ENCODE results near the gene MIEF1. TPM values are rescaled to one million over a fixed set of nuclear protein-coding genes. Genes with fewer than 3 reads are reported as not detected.

Gene MIEF1
- total RNA-seq, 4 donors from 2014 or later = 17.8 to 28.3 (median 21.4) TPM

DNA sequence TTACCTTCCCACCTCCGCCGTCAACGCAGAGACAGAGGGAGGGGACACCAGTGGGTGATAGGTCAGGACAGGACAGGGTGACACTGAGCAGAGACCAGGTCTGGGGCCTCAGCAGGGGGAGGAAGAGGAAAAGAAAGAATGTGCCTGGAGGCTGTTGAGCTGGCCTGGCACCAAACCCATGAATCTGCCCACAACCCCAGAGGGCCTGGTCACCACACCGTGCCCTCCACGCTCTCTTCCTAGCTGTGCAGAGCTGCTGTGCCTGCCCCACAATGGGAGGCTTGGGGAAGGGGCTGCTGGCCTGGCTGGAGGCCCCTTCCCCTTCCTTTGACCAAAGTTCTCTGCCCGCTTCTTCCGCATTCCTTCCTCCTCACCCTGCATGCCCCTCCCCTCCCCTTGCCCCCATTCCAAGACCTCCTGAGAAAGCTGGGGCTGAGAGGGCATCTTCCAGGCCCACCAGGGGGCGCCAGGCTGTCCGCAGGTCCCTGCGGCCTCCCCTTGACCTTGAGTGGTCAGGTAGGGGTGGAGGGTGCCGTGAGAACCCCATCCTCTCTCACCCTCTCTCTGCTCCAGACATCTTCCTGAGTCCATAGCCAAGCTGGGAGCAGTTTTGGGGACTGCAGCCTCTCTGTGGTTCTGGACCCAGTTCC is 57.5 kb downstream of the MIEF1 start:
- Histone ChIP-seq H3K27me3 (peaks cover 90% of the 10 kb centered on the region), H3K4me3 (no peak overlapping the region), H3K4me1 (peaks cover 0 to 17% (median 8%) of the 10 kb centered on the region in 3 donors), H3K36me3 (no peaks in the 10 kb centered on the region), H3K27ac (no peak overlapping the region), H3K9me3 (no peaks in the 10 kb centered on the region)
- TF ChIP-seq, protein P1, sequence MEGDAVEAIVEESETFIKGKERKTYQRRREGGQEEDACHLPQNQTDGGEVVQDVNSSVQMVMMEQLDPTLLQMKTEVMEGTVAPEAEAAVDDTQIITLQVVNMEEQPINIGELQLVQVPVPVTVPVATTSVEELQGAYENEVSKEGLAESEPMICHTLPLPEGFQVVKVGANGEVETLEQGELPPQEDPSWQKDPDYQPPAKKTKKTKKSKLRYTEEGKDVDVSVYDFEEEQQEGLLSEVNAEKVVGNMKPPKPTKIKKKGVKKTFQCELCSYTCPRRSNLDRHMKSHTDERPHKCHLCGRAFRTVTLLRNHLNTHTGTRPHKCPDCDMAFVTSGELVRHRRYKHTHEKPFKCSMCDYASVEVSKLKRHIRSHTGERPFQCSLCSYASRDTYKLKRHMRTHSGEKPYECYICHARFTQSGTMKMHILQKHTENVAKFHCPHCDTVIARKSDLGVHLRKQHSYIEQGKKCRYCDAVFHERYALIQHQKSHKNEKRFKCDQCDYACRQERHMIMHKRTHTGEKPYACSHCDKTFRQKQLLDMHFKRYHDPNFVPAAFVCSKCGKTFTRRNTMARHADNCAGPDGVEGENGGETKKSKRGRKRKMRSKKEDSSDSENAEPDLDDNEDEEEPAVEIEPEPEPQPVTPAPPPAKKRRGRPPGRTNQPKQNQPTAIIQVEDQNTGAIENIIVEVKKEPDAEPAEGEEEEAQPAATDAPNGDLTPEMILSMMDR (IDR thresholded peaks at IDR 0.05) = peak in 1 of 4 experiments; percentile 28
- TF ChIP-seq POLR2AphosphoS5 (IDR thresholded peaks at IDR 0.05) (no peak), EP300 (IDR thresholded peaks at IDR 0.05) (no peak), POLR2A (IDR thresholded peaks at IDR 0.05) (no peak)
- 100% methylated on average over 1 of the region's 11 CpGs; no CpG with 5 or more reads in 1 of the 2 donors for WGBS, 2 donors (ENCODE audit: low coverage in 1 of 2)
- no peak for ATAC-seq

DNA sequence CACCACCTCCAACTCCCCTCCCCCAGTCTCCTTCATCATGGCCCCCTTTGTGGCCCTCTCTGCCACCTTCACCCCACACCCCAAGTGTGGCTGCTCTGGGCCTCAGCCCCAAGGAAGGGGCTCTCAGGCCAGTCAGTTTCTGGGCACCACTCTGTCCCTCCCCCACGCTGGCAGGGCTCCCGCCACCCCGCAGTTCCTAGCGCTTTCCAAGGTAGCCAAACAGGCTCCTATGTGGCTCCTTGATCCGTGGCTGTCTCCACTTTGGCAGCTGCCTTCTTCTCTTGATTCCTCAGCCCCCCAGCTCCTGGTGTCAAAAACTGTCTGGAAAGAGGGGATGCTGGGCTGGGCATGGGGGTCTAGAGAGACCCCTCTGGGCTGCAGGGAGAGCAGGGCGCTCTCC is 58.0 kb downstream of the MIEF1 start:
- WGBS, 2 donors (ENCODE audit: low coverage in 1 of 2) = 44 to 47% methylated on average over 3 to 6 of the region's 6 CpGs
- no peaks in the 10 kb centered on the region for H3K36me3 ChIP-seq
- no peak for ATAC-seq
- peaks cover 96% of the 10 kb centered on the region for H3K27me3 ChIP-seq
- no peak overlapping the region for H3K27ac ChIP-seq
- no peak overlapping the region for H3K4me3 ChIP-seq
- TF ChIP-seq POLR2AphosphoS5 (IDR thresholded peaks at IDR 0.05) = no peak
- TF ChIP-seq POLR2A (IDR thresholded peaks at IDR 0.05) = no peak
- H3K9me3 ChIP-seq = no peaks in the 10 kb centered on the region
- peaks cover 0 to 17% (median 8%) of the 10 kb centered on the region in 3 donors for H3K4me1 ChIP-seq

DNA sequence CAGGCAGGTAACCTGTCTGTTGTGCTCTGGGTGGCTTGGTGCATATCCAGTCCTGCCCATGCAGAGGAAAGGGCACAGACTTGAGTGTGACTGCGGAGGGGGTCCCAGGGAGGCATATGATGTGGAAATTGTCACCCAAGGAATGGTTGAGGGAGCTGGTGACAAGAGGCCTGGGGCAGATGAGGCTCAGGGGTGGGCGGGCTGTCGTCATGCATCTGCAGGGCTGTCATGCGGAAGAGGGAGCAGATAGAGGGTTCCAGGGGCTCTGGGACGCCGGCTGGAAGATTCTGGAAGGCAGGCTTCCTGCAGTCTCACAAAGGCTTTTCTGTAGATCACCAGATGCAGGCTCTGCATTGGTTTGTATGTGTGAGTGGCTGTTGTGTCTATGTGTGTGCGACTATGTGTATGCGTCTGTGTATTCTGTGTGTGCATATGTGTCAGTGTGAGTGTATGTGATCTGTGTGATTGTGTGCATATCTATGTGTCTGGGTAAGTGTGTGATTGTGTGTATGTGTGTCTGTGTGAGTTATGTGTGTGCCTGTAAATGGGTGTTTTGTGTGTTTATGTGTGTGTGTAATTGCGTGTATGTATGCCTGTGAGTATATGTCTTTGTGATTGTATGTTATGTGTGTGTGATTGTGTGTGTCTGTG is 60.9 kb downstream of the MIEF1 start:
- no peak overlapping the region for H3K4me3 ChIP-seq
- H3K27me3 ChIP-seq = peaks cover 90% of the 10 kb centered on the region
- TF ChIP-seq EP300 (IDR thresholded peaks at IDR 0.05) (no peak), POLR2AphosphoS5 (IDR thresholded peaks at IDR 0.05) (no peak), POLR2A (IDR thresholded peaks at IDR 0.05) (no peak)
- TF ChIP-seq, protein P1 (IDR thresholded peaks at IDR 0.05) = no peak
- H3K4me1 ChIP-seq = peaks cover 0 to 8% (median 6%) of the 10 kb centered on the region in 3 donors
- no peak overlapping the region for H3K27ac ChIP-seq
- no peaks in the 10 kb centered on the region for H3K9me3 ChIP-seq
- no peaks in the 10 kb centered on the region for H3K36me3 ChIP-seq
- no peak for ATAC-seq
- 66 to 67% methylated on average over 5 to 8 of the region's 9 CpGs for whole genome bisulfite sequencing, 2 donors (ENCODE audit: low coverage in 1 of 2)

DNA sequence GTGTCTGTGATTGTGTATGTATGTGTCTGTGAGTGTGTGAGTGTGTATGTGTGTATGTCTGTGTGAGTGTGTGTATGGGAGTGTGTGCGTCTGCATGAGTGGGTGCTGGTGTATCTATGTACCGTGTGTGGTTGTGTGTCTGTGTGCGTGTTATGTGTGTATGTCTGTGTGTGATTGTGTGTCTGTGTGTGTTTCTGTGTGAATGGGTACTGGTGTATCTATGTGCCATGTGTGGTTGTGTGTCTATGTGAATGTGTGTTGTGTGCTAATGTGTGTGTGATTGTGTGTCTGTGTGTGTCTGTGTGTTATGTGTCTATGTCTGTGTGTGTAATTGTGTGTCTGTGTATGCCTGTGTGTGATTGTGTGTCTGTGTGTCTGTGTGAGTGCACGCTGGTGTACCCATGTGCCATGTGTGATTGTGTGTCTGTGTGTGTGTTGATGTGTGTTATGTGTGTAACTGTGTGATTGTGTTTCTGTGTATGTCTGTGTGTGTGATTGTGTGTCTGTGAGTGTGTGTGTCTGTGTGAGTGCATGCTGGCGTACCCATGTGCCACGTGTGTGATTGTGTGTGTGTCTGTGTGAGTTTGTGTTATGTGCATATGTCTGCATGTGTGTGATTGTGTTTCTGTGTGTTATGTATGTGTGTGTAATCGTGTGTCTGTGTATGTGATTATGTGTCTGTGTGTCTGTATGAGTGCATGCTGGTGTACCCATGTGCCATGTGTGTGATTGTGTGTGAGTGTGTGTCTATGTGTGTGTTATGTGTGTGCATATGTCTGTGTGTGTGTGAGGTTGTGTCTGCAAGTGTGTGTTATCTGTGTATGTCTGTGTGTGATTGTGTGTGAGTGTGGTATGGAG is 61.7 kb downstream of the MIEF1 start:
- H3K36me3 ChIP-seq = no peaks in the 10 kb centered on the region
- whole genome bisulfite sequencing, 2 donors (ENCODE audit: low coverage in 1 of 2) = 86 to 89% methylated on average over 4 to 6 of the region's 7 CpGs
- no peak overlapping the region for H3K27ac ChIP-seq
- peaks cover 87% of the 10 kb centered on the region for H3K27me3 ChIP-seq
- TF ChIP-seq POLR2A (IDR thresholded peaks at IDR 0.05) (no peak), POLR2AphosphoS5 (IDR thresholded peaks at IDR 0.05) (no peak), EP300 (IDR thresholded peaks at IDR 0.05) (no peak)
- TF ChIP-seq, protein P1 (IDR thresholded peaks at IDR 0.05) = no peak
- no peaks in the 10 kb centered on the region for H3K9me3 ChIP-seq
- no peak overlapping the region for H3K4me3 ChIP-seq
- H3K4me1 ChIP-seq = no peaks in the 10 kb centered on the region
- ATAC-seq = no peak

DNA sequence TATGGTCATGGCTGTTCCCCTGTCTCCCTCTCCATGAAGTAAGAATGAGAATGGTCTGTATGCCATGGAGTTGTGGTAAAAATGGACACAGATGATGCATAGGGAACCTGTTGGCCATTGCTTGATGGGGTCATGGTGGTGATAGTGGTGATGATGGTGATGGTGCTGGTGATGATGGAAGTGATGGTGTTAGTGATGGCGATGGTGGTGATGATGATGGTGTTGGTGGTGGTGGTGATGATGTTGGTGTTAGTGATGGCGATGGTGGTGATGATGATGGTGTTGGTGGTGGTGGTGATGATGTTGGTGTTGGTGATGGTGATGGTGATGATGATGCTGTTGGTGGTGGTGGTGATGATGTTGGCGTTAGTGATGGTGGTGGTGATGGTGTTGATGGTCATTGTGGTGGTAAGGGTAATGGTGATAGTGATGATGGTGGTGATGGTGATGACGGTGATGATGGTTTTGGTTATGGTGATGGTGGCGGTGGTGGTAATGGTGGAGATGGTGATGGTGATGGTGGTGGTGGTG is 63.4 kb downstream of the MIEF1 start:
- no peak overlapping the region for H3K27ac ChIP-seq
- H3K9me3 ChIP-seq = no peaks in the 10 kb centered on the region
- no peak for TF ChIP-seq POLR2AphosphoS5 (IDR thresholded peaks at IDR 0.05)
- TF ChIP-seq POLR2A (IDR thresholded peaks at IDR 0.05) = no peak
- TF ChIP-seq EP300 (IDR thresholded peaks at IDR 0.05) = no peak
- TF ChIP-seq, protein P1 (IDR thresholded peaks at IDR 0.05) = no peak
- H3K27me3 ChIP-seq = peaks cover 79% of the 10 kb centered on the region
- 91 to 94% methylated on average over 4 to 5 of the region's 5 CpGs for WGBS, 2 donors (ENCODE audit: low coverage in 1 of 2)
- no peak for ATAC-seq
- H3K36me3 ChIP-seq = no peaks in the 10 kb centered on the region
- no peaks in the 10 kb centered on the region for H3K4me1 ChIP-seq
- no peak overlapping the region for H3K4me3 ChIP-seq

Data from gastroesophageal sphincter (tissue), 4 donors.